ENCODE results near the gene RNU1-2. TPM values are rescaled to one million over a fixed set of nuclear protein-coding genes. Genes with fewer than 3 reads are reported as not detected.
"Not testable (repeated sequence)": the region's sequence is repeated elsewhere in the genome, so short reads cannot be mapped to it uniquely, and the experiment has no call there.

RNU1-2 gene
- total RNA-seq, 2 experiments from 2014 or later, result 1,573 to 2,291 TPM

DNA sequence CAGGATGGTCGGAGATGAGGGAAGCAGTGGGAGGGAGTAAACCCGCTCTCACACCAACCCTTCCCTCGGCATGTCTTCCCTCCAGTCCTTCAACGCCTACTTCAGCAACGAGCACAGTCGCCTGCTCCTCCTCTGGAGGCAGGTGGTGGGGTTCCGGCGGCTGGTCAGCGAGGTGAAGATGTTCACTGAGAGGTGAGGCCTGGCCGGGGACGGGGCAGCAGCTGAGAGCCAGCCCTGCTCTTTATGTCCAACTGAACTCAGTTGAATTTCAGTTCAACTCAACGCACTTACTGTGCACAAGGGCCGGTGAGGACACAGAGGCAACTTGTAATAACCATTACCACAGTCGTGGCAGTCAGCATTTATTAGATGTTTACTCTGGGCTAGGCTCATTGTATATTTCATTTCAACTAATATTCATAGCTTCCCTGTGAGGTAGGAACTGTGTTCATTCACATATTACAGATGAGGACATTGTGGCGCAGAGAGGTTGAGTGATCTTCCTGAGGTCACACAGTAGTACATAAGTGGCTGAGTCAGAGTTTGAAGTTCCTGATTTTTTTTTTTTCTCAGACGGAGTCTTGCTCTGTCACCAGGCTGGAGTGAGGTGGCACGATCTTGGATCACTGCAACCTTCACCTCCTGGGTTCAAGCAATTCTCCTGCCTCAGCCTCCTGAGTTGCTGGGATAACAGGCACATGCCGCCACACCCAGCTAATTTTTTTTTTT is 35.6 kb downstream of the RNU1-2 start:
- H3K4me1 Mint-ChIP-seq; H3K27ac Mint-ChIP-seq; H3K36me3 Mint-ChIP-seq (ENCODE audit: low read depth); H3K9me3 Mint-ChIP-seq (ENCODE audit: low read depth); DNase-seq; ATAC-seq; intact Hi-C loops (cut with DNase I, micrococcal nuclease); H3K4me3 Mint-ChIP-seq; H3K27me3 Mint-ChIP-seq: not testable (repeated sequence)
- POLR2A ChIA-PET, result interaction anchor here (0.7 kb wide), 1 partner anchor 55 kb away, joined by 5 read pairs; no protein-coding TSS in a partner anchor
- CTCF ChIA-PET, result interaction anchor here (1.0 to 1.1 kb wide), 2 partner anchors 13 to 20 kb away, joined by 3 to 4 read pairs; no protein-coding TSS in a partner anchor

DNA sequence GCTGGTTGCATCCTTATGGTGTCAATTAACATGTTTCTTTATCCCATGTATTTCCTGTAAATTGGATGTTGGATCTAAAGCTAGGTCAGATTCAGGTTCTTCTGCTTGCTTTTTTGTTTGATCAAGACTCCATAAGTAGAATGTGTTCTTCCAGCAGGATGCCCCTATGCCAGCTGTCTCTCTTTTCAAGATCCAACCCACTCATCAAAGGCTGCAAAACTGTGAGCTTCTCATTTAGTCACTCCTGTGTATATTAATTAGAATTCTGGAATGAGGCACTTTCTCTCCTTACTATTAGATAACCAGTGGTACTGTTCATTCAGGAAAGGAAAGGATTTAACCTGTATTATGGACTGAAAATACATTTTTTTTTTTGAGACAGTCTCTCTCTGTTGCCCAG is 38.2 kb downstream of the RNU1-2 start:
- H3K36me3 Mint-ChIP-seq (ENCODE audit: low read depth); H3K4me3 Mint-ChIP-seq; DNase-seq; CTCF ChIA-PET; H3K9me3 Mint-ChIP-seq (ENCODE audit: low read depth); H3K27me3 Mint-ChIP-seq; intact Hi-C loops (cut with DNase I, micrococcal nuclease); H3K4me1 Mint-ChIP-seq; H3K27ac Mint-ChIP-seq; ATAC-seq: not testable (repeated sequence)
- POLR2A ChIA-PET, result interaction anchor here (0.6 kb wide), 1 partner anchor 420 kb away, joined by 6 read pairs; no protein-coding TSS in a partner anchor

DNA sequence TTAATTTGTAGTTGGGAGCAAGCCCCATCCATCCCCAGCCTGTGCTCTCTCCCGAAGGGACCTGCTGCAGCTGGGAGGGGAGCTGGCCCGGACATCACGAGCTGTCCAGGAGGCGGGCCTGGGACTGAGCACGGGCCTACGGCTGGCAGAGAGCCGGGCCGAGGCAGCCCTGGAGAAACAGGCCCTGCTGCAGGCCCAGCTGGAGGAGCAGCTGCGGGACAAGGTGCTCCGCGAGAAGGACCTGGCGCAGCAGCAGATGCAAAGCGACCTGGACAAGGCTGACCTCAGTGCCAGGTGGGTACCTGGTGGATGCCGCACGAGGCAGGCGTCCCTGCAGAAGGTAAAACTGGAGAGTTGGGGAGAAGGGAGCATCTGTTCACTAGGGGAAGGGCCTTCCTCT is 40.8 kb downstream of the RNU1-2 start:
- H3K27ac Mint-ChIP-seq; H3K9me3 Mint-ChIP-seq (ENCODE audit: low read depth); H3K36me3 Mint-ChIP-seq (ENCODE audit: low read depth); CTCF ChIA-PET; POLR2A ChIA-PET; H3K27me3 Mint-ChIP-seq; ATAC-seq; H3K4me1 Mint-ChIP-seq; DNase-seq; H3K4me3 Mint-ChIP-seq: not testable (repeated sequence)
- intact Hi-C loops (cut with DNase I, micrococcal nuclease), result loop anchor here in 1 of 2 experiments (5.0 kb wide), 1 partner anchor 674 kb away; no protein-coding TSS in a partner anchor

DNA sequence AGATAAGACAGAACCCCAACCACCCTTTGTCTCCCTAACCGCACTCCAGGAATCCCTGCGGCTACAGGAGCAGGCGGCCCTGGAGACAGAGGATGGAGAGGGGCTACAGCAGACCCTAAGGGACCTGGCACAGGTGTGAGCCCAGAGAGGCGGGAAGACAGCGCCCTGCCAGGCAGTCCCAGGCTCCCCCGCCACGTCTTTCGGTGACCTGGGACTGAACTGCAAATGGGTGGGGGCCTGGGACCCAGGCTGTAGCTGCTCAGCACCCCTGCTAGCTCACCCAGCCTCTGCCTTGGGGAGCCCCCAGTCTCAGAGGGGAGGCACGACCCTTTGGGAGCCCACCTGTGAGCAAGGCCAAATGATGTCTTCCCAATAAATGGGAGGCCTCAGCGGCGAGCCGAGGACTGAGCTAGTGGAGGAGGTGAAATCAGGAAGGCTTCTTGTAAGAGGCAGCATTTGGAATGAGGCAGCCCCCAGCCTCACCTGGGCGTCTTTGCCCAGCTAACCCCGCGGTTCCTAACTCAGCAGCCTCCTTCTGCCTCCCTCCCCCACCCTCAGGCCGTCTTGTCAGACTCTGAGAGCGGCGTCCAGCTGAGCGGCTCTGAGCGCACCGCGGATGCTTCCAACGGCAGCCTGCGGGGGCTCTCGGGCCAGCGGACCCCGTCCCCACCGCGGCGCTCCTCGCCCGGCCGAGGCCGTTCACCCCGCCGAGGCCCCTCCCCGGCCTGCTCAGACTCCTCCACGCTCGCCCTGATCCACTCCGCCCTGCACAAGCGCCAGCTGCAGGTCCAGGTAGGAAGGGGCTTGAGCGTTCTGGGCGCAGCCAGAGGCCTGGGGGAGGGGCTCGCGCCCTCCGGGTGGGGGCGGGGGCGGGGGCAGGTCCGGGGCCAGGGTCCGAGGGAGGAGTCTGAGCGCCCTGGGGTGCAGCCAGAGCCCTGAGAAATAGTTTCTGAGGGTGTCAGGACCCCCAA is 42.9 kb downstream of the RNU1-2 start:
- DNase-seq (no peak), ATAC-seq (no peak)
- H3K9me3 Mint-ChIP-seq (ENCODE audit: low read depth), result no peaks in the 10 kb centered on the region
- intact Hi-C loops (cut with DNase I, micrococcal nuclease), result loop anchor here in 1 of 2 experiments (5.0 kb wide), 1 partner anchor 676 kb away; no protein-coding TSS in a partner anchor
- peaks cover 7% of the 10 kb centered on the region for H3K36me3 Mint-ChIP-seq (ENCODE audit: low read depth)
- H3K27me3 Mint-ChIP-seq, result no peaks in the 10 kb centered on the region
- CTCF ChIA-PET, result interaction anchor here (0.6 kb wide), 1 partner anchor 22 kb away, joined by 3 read pairs; no protein-coding TSS in a partner anchor
- no peak overlapping the region for H3K4me3 Mint-ChIP-seq
- POLR2A ChIA-PET, result interaction anchor here (1.7 kb wide), 1 partner anchor 33 kb away, joined by 5 read pairs; no protein-coding TSS in a partner anchor
- no peaks in the 10 kb centered on the region for H3K4me1 Mint-ChIP-seq
- no peak overlapping the region for H3K27ac Mint-ChIP-seq

DNA sequence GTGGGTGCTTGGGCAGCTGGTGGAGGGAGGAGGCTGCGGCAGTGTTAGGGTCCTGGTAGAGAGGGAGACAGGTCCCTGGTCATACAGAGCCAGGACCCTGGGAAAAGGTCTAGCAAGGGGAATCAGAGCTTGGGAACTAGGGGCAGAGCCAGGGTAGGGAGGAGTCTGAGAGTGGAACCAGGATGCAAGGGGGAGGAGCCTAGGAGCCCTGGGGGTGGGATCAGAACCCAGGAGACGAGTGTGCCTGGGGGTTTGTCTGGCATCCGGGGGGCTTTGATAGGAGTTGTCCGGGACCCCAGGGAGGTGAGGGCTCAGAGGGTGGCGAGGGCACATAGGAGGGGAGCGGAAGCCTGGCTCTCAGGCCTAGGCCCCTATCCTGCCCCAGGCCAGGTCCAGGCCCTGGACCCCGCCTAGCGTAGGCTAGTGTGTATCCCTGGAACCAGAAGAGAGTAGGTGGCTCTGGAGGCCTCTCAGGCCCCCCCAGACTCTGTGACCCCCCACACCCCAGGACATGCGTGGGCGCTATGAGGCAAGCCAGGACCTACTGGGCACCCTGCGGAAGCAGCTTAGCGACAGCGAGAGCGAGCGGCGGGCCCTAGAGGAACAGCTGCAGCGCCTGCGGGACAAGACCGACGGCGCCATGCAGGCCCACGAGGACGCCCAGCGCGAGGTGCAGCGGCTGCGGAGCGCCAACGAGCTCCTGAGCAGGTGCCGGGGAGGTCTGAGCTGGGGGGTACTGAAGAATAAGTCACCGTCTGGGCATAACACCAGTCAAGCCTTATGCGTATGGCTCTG is 43.8 kb downstream of the RNU1-2 start:
- not testable (repeated sequence) for H3K27me3 Mint-ChIP-seq; H3K36me3 Mint-ChIP-seq (ENCODE audit: low read depth); H3K4me1 Mint-ChIP-seq; DNase-seq; H3K4me3 Mint-ChIP-seq; H3K9me3 Mint-ChIP-seq (ENCODE audit: low read depth); H3K27ac Mint-ChIP-seq; ATAC-seq
- ChIA-PET POLR2A (interaction anchor here (1.7 kb wide), 1 partner anchor 34 kb away, joined by 5 read pairs; no protein-coding TSS in a partner anchor), CTCF (interaction anchor here (0.6 kb wide), 1 partner anchor 106 kb away, joined by 4 read pairs; no protein-coding TSS in a partner anchor)
- intact Hi-C loops (cut with DNase I, micrococcal nuclease), result loop anchor here in 1 of 2 experiments (5.0 kb wide), 1 partner anchor 677 kb away; no protein-coding TSS in a partner anchor

DNA sequence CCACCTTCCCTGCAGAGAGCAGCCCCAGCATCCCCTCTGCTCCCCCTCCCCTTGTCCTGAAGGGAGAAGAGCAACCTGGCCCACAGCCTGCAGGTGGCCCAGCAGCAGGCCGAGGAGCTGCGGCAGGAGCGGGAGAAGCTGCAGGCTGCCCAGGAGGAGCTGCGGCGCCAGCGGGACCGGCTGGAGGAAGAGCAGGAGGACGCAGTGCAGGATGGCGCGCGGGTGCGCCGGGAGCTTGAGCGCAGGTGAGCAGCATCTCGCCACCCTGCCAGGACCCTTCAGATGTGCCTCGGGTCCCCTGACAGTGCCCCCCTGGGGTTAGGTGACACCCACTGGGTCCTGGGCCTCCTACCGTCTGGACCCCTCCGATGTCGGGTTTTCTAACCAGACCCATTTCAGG is 48.3 kb downstream of the RNU1-2 start:
- no peaks in the 10 kb centered on the region for H3K27me3 Mint-ChIP-seq
- no peaks in the 10 kb centered on the region for H3K9me3 Mint-ChIP-seq (ENCODE audit: low read depth)
- H3K4me3 Mint-ChIP-seq, result no peak overlapping the region
- ATAC-seq (no peak), DNase-seq (no peak)
- CTCF ChIA-PET, result interaction anchor here (1.3 kb wide), 1 partner anchor 8 kb away, joined by 3 read pairs; no protein-coding TSS in a partner anchor
- POLR2A ChIA-PET, result interaction anchor here (0.6 kb wide), 1 partner anchor 42 kb away, joined by 6 read pairs; no protein-coding TSS in a partner anchor
- no peak overlapping the region for H3K27ac Mint-ChIP-seq
- intact Hi-C loops (cut with DNase I, micrococcal nuclease), result no loop called here
- H3K36me3 Mint-ChIP-seq (ENCODE audit: low read depth), result peaks cover 6% of the 10 kb centered on the region
- H3K4me1 Mint-ChIP-seq, result no peaks in the 10 kb centered on the region

DNA sequence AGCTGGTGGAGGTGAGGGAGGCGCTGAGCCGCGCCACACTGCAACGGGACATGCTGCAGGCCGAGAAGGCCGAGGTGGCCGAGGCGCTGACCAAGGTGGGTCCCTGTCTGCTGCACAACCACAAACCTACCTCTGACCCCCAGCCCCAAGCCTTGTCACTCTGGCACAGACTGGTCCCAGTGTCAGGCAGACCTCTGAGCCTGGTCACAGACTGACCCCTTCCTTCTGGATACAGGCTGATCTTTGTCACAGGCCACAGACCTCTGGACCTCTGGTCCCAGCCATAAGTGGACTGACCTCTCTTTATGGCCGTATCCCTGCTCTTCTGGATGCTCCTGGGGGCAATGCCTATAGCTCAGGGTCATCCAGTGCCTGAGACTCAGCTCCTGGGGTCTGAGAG is 49.7 kb downstream of the RNU1-2 start:
- H3K27ac Mint-ChIP-seq, CTCF ChIA-PET: not testable (repeated sequence)

More for the DNA sequence above, 49.7 kb downstream of the RNU1-2 start:
- H3K4me3 Mint-ChIP-seq; DNase-seq; ATAC-seq; H3K36me3 Mint-ChIP-seq (ENCODE audit: low read depth); H3K9me3 Mint-ChIP-seq (ENCODE audit: low read depth); intact Hi-C loops (cut with DNase I, micrococcal nuclease); H3K4me1 Mint-ChIP-seq; H3K27me3 Mint-ChIP-seq: not testable (repeated sequence)
- POLR2A ChIA-PET, result interaction anchor here (0.6 kb wide), 1 partner anchor 1109 kb away, joined by 4 read pairs; no protein-coding TSS in a partner anchor

Small RNA genes within 50 kb of the gene (microRNA-seq; reads per million reads assigned to microRNA genes)
- not detected for gene MIR3675 (ENCODE audit: borderline replicate concordance)

Other genes with a start within 250 kb of the RNU1-2 start
- 1,000 to 10,000 TPM; 1,573 to 2,291 TPM for gene RNU1-3, start 229.0 kb upstream of the RNU1-2 start, total RNA-seq
- 1,000 to 10,000 TPM; 1,573 to 2,291 TPM for gene RNU1-4, start 155.5 kb upstream of the RNU1-2 start, total RNA-seq
- gene CROCC, start 26.0 kb downstream of the RNU1-2 start, total RNA-seq, result 10 to 100 TPM; 18.4 to 25.7 TPM
- gene MFAP2, start 84.6 kb downstream of the RNU1-2 start, total RNA-seq, result not detected
- 10 to 100 TPM; 30.7 to 32.0 TPM for gene ATP13A2, start 115.9 kb downstream of the RNU1-2 start, total RNA-seq
- 100 to 1,000 TPM; 132 to 149 TPM for gene SDHB, start 158.1 kb downstream of the RNU1-2 start, total RNA-seq
- under 1 TPM in 1 of 2 experiments, not detected in 1; 0.05 TPM for gene PADI2, start 223.5 kb downstream of the RNU1-2 start, total RNA-seq